Spleen (tissue), 11 donors: Measurements from ENCODE around the gene RRP1. TPM values are rescaled to one million over a fixed set of nuclear protein-coding genes. Genes with fewer than 3 reads are reported as not detected.

Experiments used
- DNase-seq: peaks from one replicate; pipeline ENCODE4 v3.0.0-alpha.2; 2020
- H3K27ac ChIP-seq, 8 donors: fragments of 200-600 bp; sonication (generic) in 7 of 8; 1 replicate in 4 of 8; 2 replicates in 4 of 8; pipeline versions ENCODE4 v1.5.0 to v1.8.0; 2016 to 2021; ENCODE audit warnings: inconsistent platforms in 4 of 8, mild to moderate bottlenecking in 4 of 8, moderate library complexity in 1 of 8
- H3K27me3 ChIP-seq, 7 donors: fragments of 200-600 bp; sonication (generic) in 6 of 7; replicated peaks in 1 of 7; 1 replicate in 4 of 7; 2 replicates in 3 of 7; pipeline versions ENCODE4 v1.5.0 to v1.8.0; 2016 to 2021; ENCODE audit warnings: inconsistent platforms in 3 of 7, mild to moderate bottlenecking in 1 of 7
- H3K36me3 ChIP-seq, 6 donors: fragments of 200-600 bp; sonication (generic) in 5 of 6; 1 replicate in 4 of 6; 2 replicates in 2 of 6; pipeline versions ENCODE4 v1.5.0 to v1.8.0; 2016 to 2021; ENCODE audit warnings: inconsistent platforms in 2 of 6
- H3K4me1 ChIP-seq, 6 donors: fragments of 200-600 bp; sonication (generic) in 5 of 6; 1 replicate in 3 of 6; 2 replicates in 3 of 6; pipeline versions ENCODE4 v1.5.0 to v1.8.0; 2016 to 2021; ENCODE audit warnings: inconsistent platforms in 3 of 6
- H3K4me3 ChIP-seq, 8 donors: fragments of 200-600 bp; sonication (generic) in 7 of 8; 1 replicate in 4 of 8; 2 replicates in 4 of 8; pipeline versions ENCODE4 v1.5.0 to v1.8.0; 2016 to 2021; ENCODE audit warnings: inconsistent platforms in 4 of 8, mild to moderate bottlenecking in 4 of 8, moderate library complexity in 2 of 8
- H3K9me3 ChIP-seq, 8 donors: fragments of 200-600 bp; sonication (generic) in 7 of 8; 1 replicate in 4 of 8; 2 replicates in 4 of 8; pipeline versions ENCODE4 v1.5.0 to v1.8.0; 2016 to 2021; ENCODE audit warnings: inconsistent platforms in 4 of 8
- CTCF ChIP-seq, 11 experiments: fragments of 200-600 bp in 7 of 11; fragments of 450-650 bp in 4 of 11; sonication (generic) in 4 of 11; IDR thresholded peaks in 8 of 11; conservative IDR thresholded peaks in 3 of 11; 1 replicate in 7 of 11; 2 replicates in 4 of 11; pipeline versions ENCODE4 v1.4.0 to v1.8.0; 2016 to 2021; ENCODE audit warnings: antibody characterized with exemption in 11 of 11, inconsistent platforms in 4 of 11, mild to moderate bottlenecking in 1 of 11
- POLR2A ChIP-seq, 3 donors: fragments of 450-650 bp; IDR thresholded peaks; one replicate each; pipeline ENCODE4 v1.5.1; 2017; ENCODE audit warnings: antibody characterized with exemption in 3 of 3, mild to moderate bottlenecking in 1 of 3
- POLR2AphosphoS5 ChIP-seq, 3 donors: sonication (generic); formaldehyde crosslinking; IDR thresholded peaks; one replicate each; pipeline ENCODE4 v1.5.1; 2017; ENCODE audit warnings: antibody characterized with exemption in 3 of 3
- WGBS, 5 donors: extraction: QIAGEN DNeasy Blood & Tissue Kit in 3 of 5; methylation state at CpG; one replicate each; pipeline versions ENCODE4 v1.1.5 to v1.1.7; 2013 to 2018; 5-methylcytosine and 5-hydroxymethylcytosine counted together
- intact Hi-C: fragments of 100-400 bp; cut with DNase I; formaldehyde crosslinking; loops from one replicate; pipeline ENCODE4 v1.15.0; 2023; ENCODE audit warnings: low total_unique reads
- polyA plus RNA-seq, 3 donors: library from polyadenylated mRNA; stranded (reverse); fragments of 200-250 nt; gene quantifications; one replicate each; pipeline ENCODE4 v1.2.1, GENCODE V29; 2013
- total RNA-seq, 7 donors: library from RNA; depleted of rRNA in 3 of 7; stranded (reverse); fragments of >200 nt in 3 of 7; fragmentation: NEBNext Ultra II Directional in 4 of 7; extraction: Animal tissue kit (Norgen Biotek cat#: 25700) in 4 of 7; gene quantifications; one replicate each; pipeline versions ENCODE4 v1.1.0 to v1.2.1, GENCODE V29; 2016 to 2021
- donor health status: healthy with polysubstance abuse.
- donor health status: DM: no; HTN: no; CAD: no; lungs with moderate emphysema.
- donor health status: DM: no; HTN: no; CAD: no.
- donor health status: Bipolar disorder and iron deficiency.
- donor health status: healthy.
- donor health status: DM: no; HTN: no; CAD: no.
- donor health status: DM: yes; HTN: yes; CAD: no.

RRP1 gene
- total and polyA plus RNA-seq, 10 donors = 11.5 to 26.9 (median 18.6) TPM

- WGBS, 5 donors = 79 to 91% (median 86%) methylated on average over 21 of the region's 21 CpGs
- Histone ChIP-seq H3K36me3 (peaks cover 0 to 55% (median 33%) of the 10 kb centered on the region in 6 donors), H3K4me3 (peak overlapping the region in 1 of 8 donors; percentile 17), H3K9me3 (no peaks in the 10 kb centered on the region), H3K27ac (peak overlapping the region in 6 of 8 donors; percentile 76 to 85 (median 82)), H3K4me1 (peaks cover 7 to 69% (median 44%) of the 10 kb centered on the region in 6 donors), H3K27me3 (no peaks in the 10 kb centered on the region)
- intact Hi-C loops = no loop called here
- DNase-seq = peak; percentile 79
- TF ChIP-seq POLR2A (IDR thresholded peaks at IDR 0.05) (no peak), CTCF (IDR thresholded peaks at IDR 0.05 in 8 of 11, conservative IDR thresholded peaks at IDR 0.05 in 3 of 11) (no peak), POLR2AphosphoS5 (IDR thresholded peaks at IDR 0.05) (peak in 1 of 3 donors; percentile 23)
Observed at GRCh38 chr21:43806017-43806710, 16.8 kb downstream of the RRP1 start.

GRCh38 chr21:43808367-43808766 is 19.0 kb downstream of the RRP1 start:
- peaks cover 14 to 91% (median 63%) of the 10 kb centered on the region in 6 donors for H3K4me1 ChIP-seq
- H3K27me3 ChIP-seq = no peaks in the 10 kb centered on the region
- intact Hi-C loops = no loop called here
- peaks cover 0 to 33% (median 12%) of the 10 kb centered on the region in 6 donors for H3K36me3 ChIP-seq
- TF ChIP-seq POLR2AphosphoS5 (IDR thresholded peaks at IDR 0.05) (peak in 1 of 3 donors; percentile 24), CTCF (IDR thresholded peaks at IDR 0.05 in 8 of 11, conservative IDR thresholded peaks at IDR 0.05 in 3 of 11) (no peak), POLR2A (IDR thresholded peaks at IDR 0.05) (no peak)
- no peak overlapping the region for H3K27ac ChIP-seq
- no peak overlapping the region for H3K4me3 ChIP-seq
- DNase-seq = no peak
- 82 to 91% (median 86%) methylated on average over 16 to 18 of the region's 18 CpGs for WGBS, 5 donors
- H3K9me3 ChIP-seq = no peaks in the 10 kb centered on the region

DNA sequence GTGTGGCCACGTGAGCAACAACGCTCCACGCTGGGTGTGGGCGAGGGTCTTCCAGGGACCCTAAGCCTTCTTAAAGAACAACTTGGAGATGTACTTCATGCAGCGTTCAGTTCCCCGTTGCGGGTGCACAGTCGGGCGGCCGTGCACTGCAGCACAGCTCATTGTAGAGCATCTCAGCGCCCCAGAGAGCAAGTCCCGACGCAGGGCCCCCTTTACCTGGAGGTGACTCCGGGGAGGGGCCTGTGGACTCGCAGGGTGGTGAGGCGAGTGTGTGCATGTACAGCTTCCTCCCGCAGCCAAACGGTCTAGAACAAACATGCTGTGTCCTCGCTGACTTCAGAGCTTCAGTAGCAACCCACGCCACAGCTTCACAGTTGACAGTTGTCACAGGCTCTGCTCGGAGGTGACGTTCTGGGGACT is 19.5 kb downstream of the RRP1 start:
- TF ChIP-seq POLR2A (IDR thresholded peaks at IDR 0.05) (no peak), POLR2AphosphoS5 (IDR thresholded peaks at IDR 0.05) (no peak), CTCF (IDR thresholded peaks at IDR 0.05 in 8 of 11, conservative IDR thresholded peaks at IDR 0.05 in 3 of 11) (no peak)
- DNase-seq = peak; percentile 73
- H3K36me3 ChIP-seq = peaks cover 0 to 29% (median 8%) of the 10 kb centered on the region in 6 donors
- intact Hi-C loops = no loop called here
- H3K4me3 ChIP-seq = no peak overlapping the region
- 80 to 93% (median 86%) methylated on average over 11 to 22 of the region's 22 CpGs for WGBS, 5 donors
- no peak overlapping the region for H3K27ac ChIP-seq
- H3K4me1 ChIP-seq = peaks cover 14 to 92% (median 64%) of the 10 kb centered on the region in 6 donors
- H3K9me3 ChIP-seq = no peaks in the 10 kb centered on the region
- H3K27me3 ChIP-seq = no peaks in the 10 kb centered on the region

DNA sequence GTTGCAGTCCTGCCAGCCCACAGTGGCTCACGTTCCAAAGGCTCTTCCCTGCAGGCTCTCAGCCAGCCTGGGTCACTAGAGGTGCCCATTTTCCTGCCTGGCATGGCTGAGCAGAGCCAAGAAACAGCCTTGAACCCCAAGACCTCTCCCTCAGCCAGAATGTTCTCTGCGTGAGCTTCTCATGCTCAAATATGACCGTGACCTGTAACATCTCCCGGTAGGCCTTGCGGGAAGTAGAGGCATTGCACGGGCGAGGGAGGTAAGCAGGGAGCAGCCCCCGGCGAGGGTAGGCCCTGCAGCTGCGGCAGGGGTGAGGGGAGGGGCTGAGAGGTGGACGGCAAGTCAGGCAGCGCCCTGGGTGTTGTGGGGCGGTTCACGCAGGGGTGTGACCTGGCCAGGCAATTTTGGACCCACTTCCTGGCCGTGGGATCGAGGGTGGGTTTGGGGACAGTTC is 20.0 kb downstream of the RRP1 start:
- peaks cover 0 to 23% (median 2%) of the 10 kb centered on the region in 6 donors for H3K36me3 ChIP-seq
- intact Hi-C loops = no loop called here

More for the DNA sequence above, 20.0 kb downstream of the RRP1 start:
- H3K4me3 ChIP-seq = no peak overlapping the region
- TF ChIP-seq CTCF (IDR thresholded peaks at IDR 0.05 in 8 of 11, conservative IDR thresholded peaks at IDR 0.05 in 3 of 11) (no peak), POLR2AphosphoS5 (IDR thresholded peaks at IDR 0.05) (peak in 2 of 3 donors; percentile 19 to 31)
- WGBS, 5 donors = 77 to 89% (median 83%) methylated on average over 14 to 16 of the region's 16 CpGs
- peaks cover 14 to 88% (median 63%) of the 10 kb centered on the region in 6 donors for H3K4me1 ChIP-seq
- peak; percentile 70 for DNase-seq
- H3K9me3 ChIP-seq = no peaks in the 10 kb centered on the region
- H3K27ac ChIP-seq = peak overlapping the region in 2 of 8 donors; percentile 8 to 30
- no peaks in the 10 kb centered on the region for H3K27me3 ChIP-seq
